HUDEP-2 (cell line): ENCODE data around the gene SRGAP3.
"Not testable (repeated sequence)": the region's sequence is repeated elsewhere in the genome, so short reads cannot be mapped to it uniquely, and the experiment has no call there.

Source experiments
- DNase-seq, 76 experiments: peaks; one replicate each; lab custom pipeline; 2025; ENCODE audit not compliant: unreplicated experiment in 76 of 76; lab: John Stamatoyannopoulos, UW

Gene SRGAP3

GRCh38 chr3:9249273-9250192 is at the start of gene SRGAP3:
Gene SRGAP3 (minus strand): TSS chr3:9249646. CDS start chr3:9248951, 695 bp downstream.
- DNase-seq = peak in 65 of 76 experiments; percentile 2 to 72 (median 46)

- DNase-seq = no peak
These were observed 48.8 kb upstream of the SRGAP3 start for GRCh38 chr3:9298236-9298635.

DNA sequence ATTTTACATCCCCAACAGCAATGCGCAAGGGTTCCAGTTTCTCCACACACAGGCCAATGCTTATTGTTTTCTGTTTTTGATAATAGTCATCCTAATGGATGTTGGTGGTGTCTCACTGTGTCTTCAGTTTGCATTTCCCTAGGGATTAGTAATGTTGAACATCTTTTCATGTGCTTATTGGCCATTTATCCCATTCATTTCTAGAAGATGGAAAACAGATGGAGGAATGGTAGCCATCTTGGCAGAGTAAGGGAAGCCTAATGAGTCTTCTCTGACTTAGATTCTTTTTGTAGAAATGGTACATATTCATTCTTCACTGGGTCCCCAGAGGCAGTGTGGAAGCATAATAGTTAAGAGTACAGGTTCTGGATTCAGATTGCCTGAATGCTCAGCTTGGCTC is 46.8 kb upstream of the SRGAP3 start:
- DNase-seq = no peak

DNA sequence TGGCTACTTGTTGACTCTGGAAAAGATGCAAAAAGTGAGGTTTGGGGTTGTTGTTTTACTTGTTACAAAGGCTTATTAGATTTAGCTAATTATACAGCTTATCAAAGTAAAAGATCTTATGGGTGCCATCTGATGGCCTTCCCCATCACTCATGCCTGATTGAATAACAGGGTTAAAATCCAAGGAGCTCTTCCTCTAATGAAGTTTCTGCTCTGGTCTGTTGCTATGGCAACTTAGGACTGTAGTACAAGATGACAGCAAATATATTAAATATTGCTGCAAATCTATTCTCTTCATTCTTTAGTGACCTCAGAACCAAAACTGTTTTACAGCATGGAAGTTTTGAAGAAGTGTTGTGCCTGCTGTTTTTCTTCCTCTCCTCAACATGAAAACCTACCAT is 45.6 kb upstream of the SRGAP3 start:
- no peak for DNase-seq

GRCh38 chr3:9293953-9294352 is 44.5 kb upstream of the SRGAP3 start:
- not testable (repeated sequence) for DNase-seq

- no peak for DNase-seq
These were observed 43.6 kb upstream of the SRGAP3 start for GRCh38 chr3:9293076-9293475.

DNA sequence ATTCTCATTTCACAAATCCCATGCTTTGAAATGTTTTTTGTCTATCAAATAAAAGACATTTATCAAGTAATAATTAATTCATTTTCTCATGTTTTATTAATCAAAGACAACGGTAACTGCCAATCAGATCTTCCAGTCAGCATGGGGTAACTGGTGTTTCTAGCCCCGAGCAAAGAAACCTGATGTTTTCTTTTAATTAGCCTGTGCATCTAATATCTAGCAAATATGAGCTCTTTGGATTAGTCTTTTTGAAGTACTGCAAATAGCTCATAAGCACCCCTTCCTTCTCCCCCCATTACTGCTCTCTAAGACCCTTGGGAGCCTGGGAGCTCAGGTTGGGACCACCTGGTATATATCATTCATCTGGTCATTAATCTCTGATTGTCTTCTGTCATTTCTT is 43.1 kb upstream of the SRGAP3 start:
- no peak for DNase-seq

DNA sequence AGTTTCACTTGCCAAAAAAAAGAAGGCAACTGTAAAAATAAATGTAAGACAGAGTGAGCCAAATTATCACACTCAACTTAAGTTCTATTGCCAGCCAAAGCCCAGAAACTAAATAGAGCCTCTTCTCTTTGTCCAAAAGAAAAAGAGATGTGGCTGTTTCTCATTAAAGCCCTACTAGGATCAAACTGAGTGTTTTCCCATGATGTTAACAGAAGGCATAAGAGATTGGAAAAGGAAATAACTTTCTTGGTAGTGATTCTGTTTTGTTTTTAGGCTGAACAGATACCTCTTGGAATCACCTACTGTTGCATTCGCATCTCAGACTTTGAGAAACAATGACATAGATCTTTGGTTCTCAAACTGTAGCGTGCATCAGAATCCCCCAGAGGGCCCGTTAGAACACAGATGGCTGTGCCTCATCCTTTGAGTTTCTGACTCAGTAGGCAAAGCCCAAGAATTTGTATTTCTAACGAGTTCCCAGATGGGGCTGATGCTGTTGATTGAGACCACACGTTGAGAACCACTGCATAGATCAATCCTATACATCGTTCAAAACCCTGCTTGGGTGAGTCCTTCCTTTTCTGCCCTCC is 42.5 kb upstream of the SRGAP3 start:
- no peak for DNase-seq

DNA sequence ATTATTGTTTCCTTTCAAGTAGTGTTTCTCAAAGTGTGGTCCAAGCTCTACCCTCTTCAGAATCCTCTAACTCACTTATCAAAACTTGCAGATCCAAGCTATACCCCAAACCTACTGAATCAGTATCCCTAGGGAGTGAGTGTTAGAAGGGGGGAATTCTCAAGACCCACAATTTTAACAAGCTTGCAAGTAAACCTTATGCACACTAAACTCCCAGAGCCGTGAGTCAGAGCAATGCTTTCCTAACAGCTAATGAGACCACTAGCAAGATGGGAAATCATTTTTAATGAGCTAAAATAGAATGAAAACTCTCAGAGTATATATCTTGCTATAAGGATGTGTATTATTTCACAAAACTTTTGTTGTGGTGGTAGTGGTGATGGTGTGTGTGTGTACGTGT is 41.1 kb upstream of the SRGAP3 start:
- no peak for DNase-seq

DNA sequence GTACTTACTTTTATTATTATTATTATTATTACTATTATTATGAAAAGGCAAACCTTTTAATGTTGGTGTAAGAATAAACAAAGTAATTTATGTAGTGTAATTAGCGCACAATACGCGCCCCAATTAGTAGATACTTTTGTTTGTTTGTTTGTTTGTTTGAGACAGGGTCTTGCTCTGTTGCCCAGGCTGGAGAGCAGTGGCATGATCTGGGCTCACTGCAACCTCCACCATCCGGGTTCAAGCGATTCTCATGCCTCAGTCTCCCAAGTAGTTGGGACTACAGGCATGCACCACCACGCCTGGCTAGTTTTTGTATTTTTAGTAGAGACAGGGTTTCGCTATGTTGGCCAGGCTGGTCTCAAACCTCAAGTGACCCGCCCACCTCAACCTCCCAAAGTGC is 32.1 kb upstream of the SRGAP3 start:
- not testable (repeated sequence) for DNase-seq

- no peak for DNase-seq
These were observed 31.2 kb upstream of the SRGAP3 start for GRCh38 chr3:9280451-9281219.

DNA sequence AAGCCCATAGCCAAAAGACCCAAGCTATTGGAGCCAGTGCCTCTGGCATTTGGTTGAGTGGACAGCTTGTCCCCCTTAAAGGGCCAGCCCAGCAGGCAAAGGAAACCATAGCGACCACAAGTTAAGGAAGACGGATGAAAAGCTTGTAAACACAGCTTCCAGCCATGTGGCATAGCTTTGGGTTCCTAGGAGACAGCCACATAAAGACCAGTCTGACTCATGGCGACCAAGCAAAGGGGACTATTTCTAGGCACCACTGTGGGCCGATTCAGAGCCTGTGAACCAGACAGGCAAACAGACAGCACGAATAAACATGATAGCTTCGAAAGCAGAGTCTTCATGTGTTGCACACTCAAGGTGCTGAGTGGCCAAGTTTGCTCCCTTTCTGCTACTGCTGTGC is 30.5 kb upstream of the SRGAP3 start:
- no peak for DNase-seq

DNA sequence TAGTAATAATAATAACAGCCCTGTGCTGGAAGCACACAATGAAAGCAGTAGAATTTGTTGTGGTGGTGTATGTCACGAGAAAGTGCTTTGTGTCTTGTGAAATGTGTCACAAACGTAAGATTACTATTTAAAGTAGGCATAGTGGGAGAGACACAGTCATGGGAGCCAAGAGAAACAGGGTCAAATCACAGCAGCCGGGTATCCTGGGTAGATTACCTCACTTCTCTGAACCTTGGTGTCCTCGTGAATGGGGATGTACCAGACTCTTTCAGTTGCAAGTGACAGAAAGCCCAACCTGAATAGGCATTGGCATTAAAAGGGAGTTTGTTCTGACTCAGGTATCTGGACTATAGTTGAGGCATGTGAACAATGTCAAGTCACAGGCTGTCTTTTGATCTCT is 29.1 kb upstream of the SRGAP3 start:
- DNase-seq = no peak

DNA sequence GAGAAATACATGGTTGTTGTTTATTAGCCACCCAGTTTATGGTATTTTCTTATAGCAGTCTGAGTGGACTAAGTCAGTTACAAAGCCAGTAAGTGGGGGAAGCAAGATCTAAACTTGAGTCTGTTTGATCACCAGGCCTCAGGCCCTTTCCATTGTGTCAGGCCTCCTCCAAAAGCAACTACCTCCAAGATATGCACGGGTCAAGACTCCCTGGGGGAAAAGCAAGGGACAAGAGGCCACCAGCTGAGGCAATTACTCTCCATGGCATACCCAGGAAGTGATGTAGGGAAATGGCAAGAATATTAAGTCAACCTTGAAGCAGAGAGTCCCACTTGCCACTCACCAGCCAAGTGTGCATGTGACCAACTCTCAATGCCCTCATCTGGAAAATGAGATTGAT is 28.6 kb upstream of the SRGAP3 start:
- DNase-seq = no peak

- no peak for DNase-seq
These were observed 27.4 kb upstream of the SRGAP3 start for GRCh38 chr3:9276761-9277370.

DNA sequence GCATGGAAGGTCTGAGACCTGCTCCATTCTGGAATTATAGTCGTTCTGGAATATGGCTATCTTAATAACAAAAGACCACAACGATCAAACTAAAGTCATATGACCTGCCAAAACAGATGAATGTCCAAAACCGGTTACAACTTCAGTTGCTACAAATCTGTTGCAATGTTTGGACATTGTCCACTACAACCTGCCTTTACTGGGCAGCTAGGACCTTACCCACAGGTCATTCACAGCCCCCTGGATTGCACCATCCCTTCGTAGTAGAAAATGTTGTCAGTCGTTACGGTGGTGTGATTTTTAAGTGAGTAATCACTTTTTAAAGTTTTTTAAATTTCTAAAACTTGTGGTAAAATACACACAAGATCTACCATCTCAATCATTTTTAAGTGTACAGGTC is 22.5 kb upstream of the SRGAP3 start:
- no peak for DNase-seq

- no peak for DNase-seq
These were observed 21.3 kb upstream of the SRGAP3 start for GRCh38 chr3:9270704-9271103.

GRCh38 chr3:9266716-9267115 is 17.3 kb upstream of the SRGAP3 start:
- DNase-seq = no peak

- DNase-seq = no peak
These were observed 10.9 kb upstream of the SRGAP3 start for GRCh38 chr3:9260305-9260704.

- no peak for DNase-seq
These were observed 7.6 kb upstream of the SRGAP3 start for GRCh38 chr3:9257092-9257491.

DNA sequence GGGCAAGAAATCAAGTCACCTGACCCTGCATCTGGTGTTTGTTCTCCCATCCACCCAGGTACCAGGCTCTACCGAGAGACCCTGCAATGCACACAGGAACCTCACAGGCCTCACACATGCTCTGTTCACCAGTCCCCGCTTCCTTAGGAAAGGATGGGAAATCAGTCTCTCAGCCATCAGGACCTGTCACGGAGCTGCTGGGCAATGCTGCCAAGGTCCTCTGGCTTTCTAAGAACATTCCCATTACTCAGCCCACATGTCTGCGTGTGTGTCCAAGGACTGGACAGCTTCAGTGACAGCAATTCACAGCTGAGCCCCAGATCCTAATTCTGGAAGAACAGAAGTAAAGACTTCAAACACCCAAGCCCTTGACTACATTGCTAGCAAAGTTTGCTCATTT is 6.5 kb upstream of the SRGAP3 start:
- no peak for DNase-seq
